ENCODE data around the gene FAIM2. TPM values are rescaled to one million over a fixed set of nuclear protein-coding genes. Genes with fewer than 3 reads are reported as not detected.

The FAIM2 gene
- total and polyA plus RNA-seq, 10 of the 15 experiments (the other 5 are each of a cell fraction or from before 2014, with no cell fraction given): not detected

GRCh38 chr12:49878021-49878420 is 25.7 kb downstream of the FAIM2 start (continued):
- no peak for TF ChIP-seq SP1 (IDR thresholded peaks at IDR 0.05; ENCODE audit: low read depth, low read length)
- no peak for TF ChIP-seq CREM (IDR thresholded peaks at IDR 0.05; ENCODE audit: low read depth)
- no peak for TF ChIP-seq CBX3 (IDR thresholded peaks at IDR 0.05; ENCODE audit: borderline replicate concordance, low read depth)

DNA sequence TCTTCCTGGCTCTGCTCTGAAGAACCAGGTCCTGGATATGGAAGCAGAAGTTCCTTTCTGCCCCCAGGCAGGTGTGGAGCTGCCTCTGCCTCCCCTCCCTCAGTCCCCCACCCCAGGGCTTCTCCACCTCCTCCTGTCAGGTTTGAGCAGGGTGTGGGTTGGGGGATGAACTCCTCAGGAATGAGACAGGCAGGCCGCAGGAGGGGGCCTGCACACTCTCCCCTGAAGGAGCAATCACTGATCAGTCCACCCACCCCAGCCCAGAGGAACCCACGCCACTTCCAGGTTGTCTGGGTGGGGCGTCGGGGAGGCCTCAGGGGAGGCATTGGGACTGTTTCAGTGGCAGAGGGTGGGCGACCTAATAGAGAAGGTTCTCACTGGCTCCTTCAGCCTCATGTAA is 26.6 kb downstream of the FAIM2 start:
- ChIA-PET RAD21 (ENCODE audit: unreplicated experiment) (no interaction called here), SMC1A (ENCODE audit: uncharacterized antibody, unreplicated experiment) (no interaction called here), CTCF (no interaction called here), POLR2A (no interaction called here)
- WGBS (ENCODE audit: insufficient coverage, insufficient replicate concordance, low lambda C conversion rate, missing lambda C conversion rate): 11% methylated on average over 5 of the region's 5 CpGs
- BruUV-seq (replicated peaks): no TSS peak
- H4K20me1 ChIP-seq (ENCODE audit: control insufficient read depth, insufficient read depth): no peaks in the 10 kb centered on the region
- H3K4me2 ChIP-seq (ENCODE audit: control insufficient read depth, insufficient read depth): no peak overlapping the region
- H3K27me3 ChIP-seq (replicated peaks in 1 of 2; ENCODE audit: control insufficient read depth in 2 of 2, insufficient read depth in 2 of 2, low read length in 1 of 2): no peaks in the 10 kb centered on the region
- ATAC-seq: no peak
- no peaks in the 10 kb centered on the region for H3K79me2 ChIP-seq (ENCODE audit: control insufficient read depth, insufficient read depth, low read length)
- no peak overlapping the region for H3K27ac ChIP-seq (ENCODE audit: control insufficient read depth, insufficient read depth)
- no peak overlapping the region for H3K4me3 ChIP-seq
- no peaks in the 10 kb centered on the region for H3K4me1 ChIP-seq (ENCODE audit: control insufficient read depth, insufficient read depth, low read length)
- DNase-seq (ENCODE audit: low read depth, low spot score): no peak
- intact Hi-C loops (cut with micrococcal nuclease; ENCODE audit: unreplicated experiment) (no loop called here), in situ Hi-C loops (cut with MboI) (no loop called here)
- H3K9me3 ChIP-seq (replicated peaks; ENCODE audit: control insufficient read depth, insufficient read depth, low read length): no peaks in the 10 kb centered on the region
- no peaks in the 10 kb centered on the region for H3K36me3 ChIP-seq (ENCODE audit: control insufficient read depth in 2 of 2, insufficient read depth in 2 of 2, low read length in 1 of 2)
- H2AFZ ChIP-seq (ENCODE audit: control insufficient read depth, low read depth, low read length): no peak overlapping the region
- TF ChIP-seq LARP7 (IDR thresholded peaks at IDR 0.05) (no peak), ASH2L (IDR thresholded peaks at IDR 0.05; ENCODE audit: borderline replicate concordance, low read depth) (no peak), SIX5 (IDR thresholded peaks at IDR 0.05; ENCODE audit: low read depth, low read length, severe bottlenecking) (no peak), CBX3 (IDR thresholded peaks at IDR 0.05; ENCODE audit: borderline replicate concordance, low read depth) (no peak), PAX5 (IDR thresholded peaks at IDR 0.05; ENCODE audit: borderline replicate concordance, low read depth, low read length) (no peak), POLR2AphosphoS2 (IDR thresholded peaks at IDR 0.05; ENCODE audit: low read depth, low read length) (no peak), POU2F2 (IDR thresholded peaks at IDR 0.05; ENCODE audit: borderline replicate concordance, low read depth, low read length) (no peak), SPI1 (IDR thresholded peaks at IDR 0.05; ENCODE audit: borderline replicate concordance, insufficient read depth, low read depth, low read length) (no peak), CTCF (IDR thresholded peaks at IDR 0.05 in 2 of 3, conservative IDR thresholded peaks at IDR 0.05 in 1 of 3; ENCODE audit: control insufficient read depth in 2 of 3, extremely low read depth in 1 of 3, insufficient read depth in 1 of 3, low read depth in 3 of 3, low read length in 3 of 3) (no peak), BMI1 (IDR thresholded peaks at IDR 0.05; ENCODE audit: borderline replicate concordance) (no peak)
- TF ChIP-seq, protein P1, sequence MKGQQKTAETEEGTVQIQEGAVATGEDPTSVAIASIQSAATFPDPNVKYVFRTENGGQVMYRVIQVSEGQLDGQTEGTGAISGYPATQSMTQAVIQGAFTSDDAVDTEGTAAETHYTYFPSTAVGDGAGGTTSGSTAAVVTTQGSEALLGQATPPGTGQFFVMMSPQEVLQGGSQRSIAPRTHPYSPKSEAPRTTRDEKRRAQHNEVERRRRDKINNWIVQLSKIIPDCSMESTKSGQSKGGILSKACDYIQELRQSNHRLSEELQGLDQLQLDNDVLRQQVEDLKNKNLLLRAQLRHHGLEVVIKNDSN (IDR thresholded peaks at IDR 0.05; ENCODE audit: borderline replicate concordance, extremely low read length, insufficient read depth, low read depth, low read length): no peak
- TF ChIP-seq, protein P2, sequence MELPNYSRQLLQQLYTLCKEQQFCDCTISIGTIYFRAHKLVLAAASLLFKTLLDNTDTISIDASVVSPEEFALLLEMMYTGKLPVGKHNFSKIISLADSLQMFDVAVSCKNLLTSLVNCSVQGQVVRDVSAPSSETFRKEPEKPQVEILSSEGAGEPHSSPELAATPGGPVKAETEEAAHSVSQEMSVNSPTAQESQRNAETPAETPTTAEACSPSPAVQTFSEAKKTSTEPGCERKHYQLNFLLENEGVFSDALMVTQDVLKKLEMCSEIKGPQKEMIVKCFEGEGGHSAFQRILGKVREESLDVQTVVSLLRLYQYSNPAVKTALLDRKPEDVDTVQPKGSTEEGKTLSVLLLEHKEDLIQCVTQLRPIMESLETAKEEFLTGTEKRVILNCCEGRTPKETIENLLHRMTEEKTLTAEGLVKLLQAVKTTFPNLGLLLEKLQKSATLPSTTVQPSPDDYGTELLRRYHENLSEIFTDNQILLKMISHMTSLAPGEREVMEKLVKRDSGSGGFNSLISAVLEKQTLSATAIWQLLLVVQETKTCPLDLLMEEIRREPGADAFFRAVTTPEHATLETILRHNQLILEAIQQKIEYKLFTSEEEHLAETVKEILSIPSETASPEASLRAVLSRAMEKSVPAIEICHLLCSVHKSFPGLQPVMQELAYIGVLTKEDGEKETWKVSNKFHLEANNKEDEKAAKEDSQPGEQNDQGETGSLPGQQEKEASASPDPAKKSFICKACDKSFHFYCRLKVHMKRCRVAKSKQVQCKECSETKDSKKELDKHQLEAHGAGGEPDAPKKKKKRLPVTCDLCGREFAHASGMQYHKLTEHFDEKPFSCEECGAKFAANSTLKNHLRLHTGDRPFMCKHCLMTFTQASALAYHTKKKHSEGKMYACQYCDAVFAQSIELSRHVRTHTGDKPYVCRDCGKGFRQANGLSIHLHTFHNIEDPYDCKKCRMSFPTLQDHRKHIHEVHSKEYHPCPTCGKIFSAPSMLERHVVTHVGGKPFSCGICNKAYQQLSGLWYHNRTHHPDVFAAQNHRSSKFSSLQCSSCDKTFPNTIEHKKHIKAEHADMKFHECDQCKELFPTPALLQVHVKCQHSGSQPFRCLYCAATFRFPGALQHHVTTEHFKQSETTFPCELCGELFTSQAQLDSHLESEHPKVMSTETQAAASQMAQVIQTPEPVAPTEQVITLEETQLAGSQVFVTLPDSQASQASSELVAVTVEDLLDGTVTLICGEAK (IDR thresholded peaks at IDR 0.05; ENCODE audit: borderline replicate concordance): no peak
- H3K9ac ChIP-seq (ENCODE audit: control insufficient read depth, insufficient read depth, low read length): no peak overlapping the region
- FAIRE-seq: no peak

Measured in GM12878 (cell line).